Heart right ventricle (tissue), 16 donors: ENCODE measurements around the gene IER3. TPM values are rescaled to one million over a fixed set of nuclear protein-coding genes. Genes with fewer than 3 reads are reported as not detected.
"Not testable (repeated sequence)": the region's sequence is repeated elsewhere in the genome, so short reads cannot be mapped to it uniquely, and the experiment has no call there.

Experiments used
- ATAC-seq, 8 donors: fragments of 200-7000 bp; cut with Tn5 transposase; one replicate each; pipeline ENCODE4 v1.9.1; 2020; ENCODE audit warnings: mild to moderate bottlenecking in 8 of 8, moderate library complexity in 8 of 8, moderate number of reproducible peaks in 1 of 8
- DNase-seq, 2 donors: peaks; one replicate each; pipeline ENCODE4 v3.0.0-alpha.2; 2020
- H3K27ac ChIP-seq, 10 donors: fragments of 200-600 bp; sonication (generic) in 2 of 10; one replicate each; pipeline versions ENCODE4 v1.5.0 to v1.8.0; 2020 to 2022; ENCODE audit warnings: mild to moderate bottlenecking in 3 of 10
- H3K27me3 ChIP-seq, 7 donors: fragments of 200-600 bp; one replicate each; pipeline ENCODE4 v1.8.0; 2021 to 2022; ENCODE audit warnings: mild to moderate bottlenecking in 2 of 7
- H3K36me3 ChIP-seq, 9 donors: fragments of 200-600 bp; sonication (generic) in 1 of 9; one replicate each; pipeline versions ENCODE4 v1.5.0 to v1.8.0; 2020 to 2022; ENCODE audit warnings: mild to moderate bottlenecking in 2 of 9
- H3K4me1 ChIP-seq, 9 donors: fragments of 200-600 bp; sonication (generic) in 1 of 9; one replicate each; pipeline versions ENCODE4 v1.5.0 to v1.8.0; 2020 to 2022; ENCODE audit warnings: mild to moderate bottlenecking in 4 of 9
- H3K4me3 ChIP-seq, 10 donors: fragments of 200-600 bp; sonication (generic) in 2 of 10; one replicate each; pipeline versions ENCODE4 v1.5.0 to v1.8.0; 2020 to 2022; ENCODE audit warnings: mild to moderate bottlenecking in 7 of 10, moderate library complexity in 2 of 10
- H3K9me3 ChIP-seq, 11 donors: fragments of 200-600 bp in 10 of 11; sonication (generic) in 2 of 11; one replicate each; pipeline versions ENCODE4 v1.5.0 to v1.8.0; 2013 to 2022; ENCODE audit warnings: mild to moderate bottlenecking in 2 of 11, control low read depth in 1 of 11, moderate library complexity in 1 of 11
- WGBS, 2 donors: extraction: QIAGEN DNeasy Blood & Tissue Kit; methylation state at CpG; one replicate each; pipeline ENCODE4 v1.1.7; 2013; ENCODE audit warnings: inconsistent platforms in 1 of 2; 5-methylcytosine and 5-hydroxymethylcytosine counted together
- intact Hi-C, 10 donors: fragments of 100-400 bp; cut with DNase I; formaldehyde crosslinking; loops; one replicate each; pipeline versions ENCODE4 v1.11.1 to v1.14.2; 2022
- polyA plus RNA-seq, 2 donors: library from polyadenylated mRNA; stranded (reverse); fragments of 200-250 nt; gene quantifications; one replicate each; pipeline ENCODE4 v1.2.3, GENCODE V29; 2013
- total RNA-seq, 10 donors: library from RNA; stranded (reverse); fragmentation: NEBNext Ultra II Directional in 3 of 10; extraction: Animal tissue kit (Norgen Biotek cat#: 25700) in 3 of 10; gene quantifications; one replicate each; pipeline versions ENCODE4 v1.2.1 to v1.2.4, GENCODE V29; 2021 to 2023
- TF ChIP-seq, protein P1 (sequence below), 9 donors: fragments of 200-600 bp; sonication (generic) in 2 of 9; IDR thresholded peaks; one replicate each; pipeline versions ENCODE4 v1.5.0 to v1.8.0; 2021 to 2022; ENCODE audit warnings: antibody characterized with exemption in 9 of 9, mild to moderate bottlenecking in 5 of 9, moderate library complexity in 1 of 9
- donor health status: Arrhythmogenic right ventricular cardiomyopathy.
- donor health status: ischemic (EF 13 %, LVEDD 7.1; RV severe dilation, severe dysfunction).
- donor health status: healthy with polysubstance abuse.
- donor health status: DM: no; HTN: yes; CAD: no.
- donor health status: DM: no; HTN: no; CAD: no.
- donor health status: ischemic (EF 25% LVEDD 6.9; RV normal size, moderate dysfunction).
- donor health status: ischemic (EF 25% LVEDD 5.7; RV mildly dilated, moderate dysfunction).
- donor health status: healthy.
- donor health status: DM: yes; HTN: yes; CAD: no.
- donor health status: Ischemic cardiomyopathy.
- donor health status: ischemic (EF 35%, LVEDD 5.7; RV mildly dilated, moderate dysfunction).
- donor health status: nonischemic (EF 11% LVEDD 7.7; RV severe dilation, severe dysfunction).
- donor health status: DM: yes; HTN: yes; CAD: no.
- donor health status: PGD.
- donor health status: ischemic (EF 29% LVEDD 5.4; RV normal size, mild dysfunction).
- donor health status: nonischemic (EF 23%, LVEDD 6.1; RV moderate dilation, normal function).

The IER3 gene
- total and polyA plus RNA-seq, 12 donors, result 15.6 to 309 (median 103) TPM

DNA sequence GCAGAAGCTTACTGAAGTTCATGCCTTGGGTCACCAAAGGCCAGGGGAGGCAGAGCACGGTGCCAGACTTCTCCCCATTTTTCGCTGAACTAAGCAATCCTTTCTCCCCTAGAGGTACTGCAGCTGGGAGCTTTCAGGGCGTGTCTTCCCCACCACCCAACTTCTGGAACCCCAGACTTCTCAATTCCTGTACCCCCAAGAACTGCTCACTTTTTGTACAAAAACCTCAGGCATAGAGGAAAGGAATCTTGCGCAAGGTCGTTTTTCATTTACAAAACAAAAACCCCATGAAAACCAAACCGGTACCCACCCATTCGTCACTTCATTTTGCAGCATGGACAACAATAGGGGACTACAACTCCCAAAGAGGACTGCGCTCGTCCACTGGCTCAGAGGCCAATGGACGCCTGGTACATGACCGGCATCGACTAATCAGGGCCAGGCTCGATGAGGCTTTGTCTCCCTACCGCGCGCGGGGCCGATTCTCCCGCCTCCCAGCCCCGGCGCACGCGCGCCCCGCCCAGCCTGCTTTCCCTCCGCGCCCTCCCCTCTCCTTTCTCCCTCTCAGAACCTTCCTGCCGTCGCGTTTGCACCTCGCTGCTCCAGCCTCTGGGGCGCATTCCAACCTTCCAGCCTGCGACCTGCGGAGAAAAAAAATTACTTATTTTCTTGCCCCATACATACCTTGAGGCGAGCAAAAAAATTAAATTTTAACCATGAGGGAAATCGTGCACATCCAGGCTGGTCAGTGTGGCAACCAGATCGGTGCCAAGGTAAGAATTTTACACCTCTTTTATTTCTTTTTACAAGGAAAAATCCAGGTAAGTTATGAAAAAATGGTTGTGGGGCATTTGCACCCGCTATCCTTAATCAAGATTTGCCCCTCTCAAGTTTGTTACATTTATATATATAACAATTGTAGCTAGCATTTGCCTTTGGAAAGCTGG lies 24.3 kb downstream of the IER3 start, which contains the start of gene TUBB:
Gene TUBB, plus strand, starts transcription at position 562 of the 947 bp plus-strand sequence. Its CDS starts 155 bp downstream, at position 717.
- H3K4me1 ChIP-seq, result peaks cover 7 to 67% (median 61%) of the 10 kb centered on the region in 9 donors
- TF ChIP-seq, protein P1, sequence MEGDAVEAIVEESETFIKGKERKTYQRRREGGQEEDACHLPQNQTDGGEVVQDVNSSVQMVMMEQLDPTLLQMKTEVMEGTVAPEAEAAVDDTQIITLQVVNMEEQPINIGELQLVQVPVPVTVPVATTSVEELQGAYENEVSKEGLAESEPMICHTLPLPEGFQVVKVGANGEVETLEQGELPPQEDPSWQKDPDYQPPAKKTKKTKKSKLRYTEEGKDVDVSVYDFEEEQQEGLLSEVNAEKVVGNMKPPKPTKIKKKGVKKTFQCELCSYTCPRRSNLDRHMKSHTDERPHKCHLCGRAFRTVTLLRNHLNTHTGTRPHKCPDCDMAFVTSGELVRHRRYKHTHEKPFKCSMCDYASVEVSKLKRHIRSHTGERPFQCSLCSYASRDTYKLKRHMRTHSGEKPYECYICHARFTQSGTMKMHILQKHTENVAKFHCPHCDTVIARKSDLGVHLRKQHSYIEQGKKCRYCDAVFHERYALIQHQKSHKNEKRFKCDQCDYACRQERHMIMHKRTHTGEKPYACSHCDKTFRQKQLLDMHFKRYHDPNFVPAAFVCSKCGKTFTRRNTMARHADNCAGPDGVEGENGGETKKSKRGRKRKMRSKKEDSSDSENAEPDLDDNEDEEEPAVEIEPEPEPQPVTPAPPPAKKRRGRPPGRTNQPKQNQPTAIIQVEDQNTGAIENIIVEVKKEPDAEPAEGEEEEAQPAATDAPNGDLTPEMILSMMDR (IDR thresholded peaks at IDR 0.05), result peak in 1 of 9 donors; percentile 5
- 0 to 1% methylated on average over 37 to 38 of the region's 38 CpGs for WGBS, 2 donors
- peaks cover 0 to 39% (median 28%) of the 10 kb centered on the region in 9 donors for H3K36me3 ChIP-seq
- DNase-seq (peak; percentile 96 to 98), ATAC-seq (peak; percentile 75 to 85 (median 82))
- H3K9me3 ChIP-seq, result no peaks in the 10 kb centered on the region
- peak within 1 kb of the TSS; percentile 70 to 99 (median 96) for H3K27ac ChIP-seq
- peak within 1 kb of the TSS; percentile 67 to 98 (median 88) for H3K4me3 ChIP-seq
- H3K27me3 ChIP-seq, result no peaks in the 10 kb centered on the region
- intact Hi-C loops, result loop anchor here in 8 of 10 donors (1.0 to 10.0 kb wide), 10 partner anchors 33 to 235 kb away; partner anchors contain the start of genes MRPS18B (in 5 of the 8), PPP1R10 (in 5 of the 8), PPP1R18 (in 5 of the 8) and GNL1 (in 3 of the 8)

DNA sequence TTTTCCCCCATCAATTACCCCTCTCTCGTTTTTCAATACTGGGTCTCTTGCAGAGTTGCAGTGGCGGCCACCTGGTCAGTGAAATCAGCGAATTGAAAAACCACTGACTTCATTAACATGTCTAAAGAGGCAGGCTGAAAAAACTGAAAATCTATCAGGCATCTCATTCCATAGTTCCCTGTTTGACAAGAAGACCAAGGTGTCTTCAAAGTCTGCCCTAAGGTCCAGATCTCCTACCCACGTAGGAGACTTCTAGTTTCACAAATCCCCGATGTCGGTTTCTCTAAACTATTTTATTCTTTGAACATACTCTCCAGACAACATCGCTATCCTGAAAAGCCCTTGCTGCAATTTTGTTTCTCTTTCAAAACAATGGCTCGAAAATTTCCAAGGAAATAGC lies 25.0 kb downstream of the IER3 start:
- intact Hi-C loops, result no loop called here
- Histone ChIP-seq H3K36me3 (peaks cover 0 to 39% (median 25%) of the 10 kb centered on the region in 9 donors), H3K9me3 (no peaks in the 10 kb centered on the region), H3K27ac (peak overlapping the region; percentile 68 to 99 (median 96)), H3K4me1 (peaks cover 7 to 60% (median 54%) of the 10 kb centered on the region in 9 donors), H3K27me3 (no peaks in the 10 kb centered on the region), H3K4me3 (peak overlapping the region in 9 of 10 donors; percentile 67 to 98 (median 88))
- ATAC-seq (no peak), DNase-seq (no peak)
- TF ChIP-seq, protein P1 (IDR thresholded peaks at IDR 0.05), result no peak
- 25 to 26% methylated on average over 8 of the region's 8 CpGs for WGBS, 2 donors

DNA sequence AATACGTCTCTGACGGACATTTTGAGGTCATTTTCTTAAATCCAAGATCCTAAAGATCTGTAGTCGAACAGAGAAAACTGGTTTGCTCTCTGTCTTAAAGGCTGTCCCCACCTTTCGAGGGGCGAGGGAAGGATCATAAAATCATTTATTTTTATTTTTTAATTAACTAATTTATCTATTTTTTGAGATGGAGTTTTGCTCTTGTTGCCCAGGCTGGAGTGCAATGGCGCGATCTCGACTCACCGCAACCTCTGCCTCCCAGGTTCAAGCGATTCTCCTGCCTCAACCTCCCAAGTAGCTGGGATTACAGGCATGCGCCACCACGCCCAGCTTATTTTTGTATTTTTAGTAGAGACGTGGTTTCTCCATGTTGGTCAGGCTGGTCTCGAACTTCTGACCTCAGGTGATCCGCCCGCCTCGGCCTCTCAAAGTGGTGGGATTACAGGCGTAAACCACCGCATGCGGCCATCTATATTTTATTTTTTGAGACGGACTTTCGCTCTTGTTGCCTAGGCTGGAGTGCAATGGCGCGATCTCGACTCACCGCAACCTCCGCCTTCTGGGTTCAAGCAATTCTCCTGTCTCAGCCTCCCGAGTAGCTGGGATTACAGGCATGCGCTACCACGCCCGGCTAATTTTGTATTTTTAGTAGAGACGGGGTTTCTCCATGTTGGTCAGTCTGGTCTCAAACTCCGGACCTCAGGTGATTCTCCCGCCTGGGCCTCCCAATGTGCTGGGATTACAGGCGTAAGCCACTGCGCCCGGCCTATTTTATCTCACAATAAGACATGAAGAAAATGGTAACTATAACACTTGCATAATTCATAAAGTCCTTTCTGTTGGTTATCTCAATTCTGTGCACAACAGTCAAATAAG lies 26.3 kb downstream of the IER3 start:
- WGBS, 2 donors, result 75 to 78% methylated on average over 37 of the region's 37 CpGs
- H3K4me3 ChIP-seq, result peak overlapping the region; percentile 5 to 92 (median 64)
- not testable (repeated sequence) for ATAC-seq, H3K27me3 ChIP-seq, DNase-seq, H3K9me3 ChIP-seq
- intact Hi-C loops, result loop anchor here in 3 of 10 donors (1.0 to 2.0 kb wide), 4 partner anchors 27 to 31 kb away; partner anchors contain the start of gene NRM (in 2 of the 3)
- H3K27ac ChIP-seq, result peak overlapping the region; percentile 67 to 99 (median 94)
- peaks cover 7 to 47% (median 44%) of the 10 kb centered on the region in 9 donors for H3K4me1 ChIP-seq
- peaks cover 0 to 39% (median 22%) of the 10 kb centered on the region in 9 donors for H3K36me3 ChIP-seq

DNA sequence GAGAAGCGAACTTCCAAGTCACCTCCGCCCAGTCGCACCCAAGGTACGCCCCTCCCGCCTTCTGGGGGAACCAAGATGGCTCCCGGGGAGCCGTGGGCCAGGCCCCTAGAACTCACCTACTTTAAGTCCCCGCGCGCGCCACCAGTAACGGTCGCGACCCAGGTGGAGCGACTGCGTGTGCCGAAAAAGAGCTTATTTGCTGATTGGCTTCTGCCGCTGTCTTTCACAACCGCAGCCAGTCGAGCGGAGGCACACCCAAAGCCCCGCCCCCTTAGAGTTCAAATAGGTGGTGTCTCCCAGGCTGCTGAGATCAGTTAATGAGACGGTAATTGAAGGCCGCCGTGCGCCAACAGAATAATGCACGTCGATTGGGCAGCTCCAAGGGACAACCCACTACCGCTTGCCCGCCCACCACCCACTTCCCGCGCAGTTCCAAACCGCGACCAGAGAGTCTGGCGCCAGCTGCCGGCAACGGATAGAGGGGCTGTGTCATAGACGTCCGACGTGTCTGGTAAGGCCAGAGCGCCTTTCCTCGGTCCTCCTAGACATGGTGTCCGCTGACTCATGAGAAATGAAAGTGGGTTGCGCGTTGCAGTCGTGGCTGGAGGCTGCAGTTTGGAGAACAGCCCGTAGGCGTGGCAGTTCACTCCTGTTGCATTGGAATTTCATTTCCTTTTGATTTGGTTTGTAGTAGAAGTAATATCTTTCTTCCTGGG lies 27.1 kb downstream of the IER3 start, which contains the start of gene MDC1:
Gene MDC1, minus strand, starts transcription at position 153 of the 716 bp plus-strand sequence. CDS start 2,106 bp downstream, outside the sequence.
- TF ChIP-seq, protein P1 (IDR thresholded peaks at IDR 0.05), result peak; percentile 7 to 52 (median 44)
- Histone ChIP-seq H3K9me3 (no peaks in the 10 kb centered on the region), H3K36me3 (peaks cover 0 to 39% (median 23%) of the 10 kb centered on the region in 9 donors), H3K4me1 (peaks cover 5 to 39% (median 36%) of the 10 kb centered on the region in 9 donors), H3K27ac (peak within 1 kb of the TSS; percentile 76 to 99 (median 94)), H3K27me3 (no peaks in the 10 kb centered on the region), H3K4me3 (peak within 1 kb of the TSS; percentile 57 to 92 (median 69))
- WGBS, 2 donors, result 0 to 1% methylated on average over 48 of the region's 48 CpGs
- peak; percentile 83 to 93 (median 86) for ATAC-seq
- intact Hi-C loops, result loop anchor here in 3 of 10 donors (1.0 to 2.0 kb wide), 4 partner anchors 26 to 30 kb away; partner anchors contain the start of gene NRM (in 2 of the 3)
- peak; percentile 99 to 100 for DNase-seq
